ENCODE data around the gene ADIPOR2. TPM values are rescaled to one million over a fixed set of nuclear protein-coding genes. Genes with fewer than 3 reads are reported as not detected.

ADIPOR2 gene, protein sequence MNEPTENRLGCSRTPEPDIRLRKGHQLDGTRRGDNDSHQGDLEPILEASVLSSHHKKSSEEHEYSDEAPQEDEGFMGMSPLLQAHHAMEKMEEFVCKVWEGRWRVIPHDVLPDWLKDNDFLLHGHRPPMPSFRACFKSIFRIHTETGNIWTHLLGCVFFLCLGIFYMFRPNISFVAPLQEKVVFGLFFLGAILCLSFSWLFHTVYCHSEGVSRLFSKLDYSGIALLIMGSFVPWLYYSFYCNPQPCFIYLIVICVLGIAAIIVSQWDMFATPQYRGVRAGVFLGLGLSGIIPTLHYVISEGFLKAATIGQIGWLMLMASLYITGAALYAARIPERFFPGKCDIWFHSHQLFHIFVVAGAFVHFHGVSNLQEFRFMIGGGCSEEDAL
- total RNA-seq (2013) = 23.7 TPM
- polyA plus RNA-seq (10 to 100 TPM in 1 of 3 donors, 1 to 10 TPM in 2; 3.9 to 14.6 (median 6.2) TPM), polyA minus RNA-seq (9.3 and 14.2 TPM in 2 replicates), total RNA-seq (58.2 to 177 (median 108) reads per million in 11 experiments)

DNA sequence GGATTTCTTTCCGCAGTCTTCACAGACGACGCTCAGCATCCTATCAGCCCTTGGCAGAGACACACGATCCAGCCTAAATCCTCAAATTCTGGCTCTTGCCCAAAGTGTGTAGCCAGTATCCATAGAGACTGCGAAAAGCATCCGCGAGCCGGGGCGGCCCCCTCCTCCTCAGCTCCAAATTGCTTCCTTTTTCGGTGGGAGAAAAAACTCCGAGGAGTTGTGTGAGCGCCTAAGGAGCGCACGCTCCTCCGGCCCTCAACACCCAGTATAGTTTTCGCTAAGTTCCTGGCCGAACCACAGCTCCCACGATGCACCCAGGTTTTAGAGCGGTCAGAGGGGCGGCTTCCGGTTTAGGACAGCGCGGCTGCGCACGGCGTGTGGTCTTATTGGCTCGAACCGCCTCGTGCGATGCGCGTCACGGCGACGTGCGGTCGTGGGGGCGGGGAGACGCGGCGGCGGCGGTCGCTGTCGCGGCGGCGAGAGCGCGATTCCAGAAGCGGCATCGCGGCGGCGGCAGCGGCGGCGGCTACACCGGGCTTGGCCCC lies at the start of gene ADIPOR2:
Gene ADIPOR2, plus strand, starts transcription at position 493 of the 545 bp plus-strand sequence. CDS start 63,274 bp downstream, outside the sequence.
- Mint-ChIP-seq H3K9me3 (peaks cover 0 to 2% (median 0%) of the 10 kb centered on the region in 7 donors), H3K27ac (peak within 1 kb of the TSS; percentile 93 to 99 (median 98)), H3K36me3 (peaks cover 2 to 9% of the 10 kb centered on the region in 2 donors), H3K4me1 (peaks cover 40% of the 10 kb centered on the region), H3K4me3 (peak within 1 kb of the TSS; percentile 85 to 94), H3K27me3 (ENCODE audit: low read depth in 3 of 3) (peaks cover 0 to 2% (median 0%) of the 10 kb centered on the region in 3 donors)
- Histone ChIP-seq H3K27me3 (ENCODE audit: control insufficient read depth in 2 of 2, insufficient read depth in 2 of 2, low read length in 2 of 2) (no peaks in the 10 kb centered on the region), H3K4me2 (replicated peaks; ENCODE audit: extremely low read depth, low read length, poor library complexity, severe bottlenecking) (peak within 1 kb of the TSS; percentile 80), H3K27ac (ENCODE audit: low read depth in 1 of 2, low read length in 2 of 2) (peak within 1 kb of the TSS; percentile 83 to 93), H4K20me1 (ENCODE audit: insufficient read depth, low read length) (peaks cover 34% of the 10 kb centered on the region), H3K9ac (ENCODE audit: insufficient read depth, low read length, poor library complexity, severe bottlenecking) (peak within 1 kb of the TSS; percentile 89), H2AFZ (ENCODE audit: insufficient read depth, low read depth, low read length, poor library complexity, severe bottlenecking) (peak within 1 kb of the TSS; percentile 82), H3K4me1 (ENCODE audit: control insufficient read depth in 1 of 2, insufficient read depth in 2 of 2, low read length in 2 of 2) (peaks cover 28 to 39% of the 10 kb centered on the region in 2 donors), H3K36me3 (replicated peaks in 1 of 2; ENCODE audit: control insufficient read depth in 1 of 2, insufficient read depth in 2 of 2, low read length in 2 of 2) (no peaks in the 10 kb centered on the region), H3K9me3 (replicated peaks in 1 of 2; ENCODE audit: control insufficient read depth in 1 of 2, insufficient read depth in 1 of 2, low read length in 2 of 2) (no peaks in the 10 kb centered on the region), H3K79me2 (ENCODE audit: insufficient read depth, low read length) (peaks cover 47% of the 10 kb centered on the region), H3K4me3 (replicated peaks in 1 of 3; ENCODE audit: low read depth in 2 of 3, low read length in 3 of 3) (peak within 1 kb of the TSS; percentile 82 to 91 (median 91))
- WGBS (ENCODE audit: insufficient coverage) = 2% methylated on average over 39 of the region's 59 CpGs
- intact Hi-C loops (cut with micrococcal nuclease) = no loop called here
- peak; percentile 97 to 98 (median 97) for DNase-seq
- TF ChIP-seq CTCF (IDR thresholded peaks at IDR 0.05) = no peak

DNA sequence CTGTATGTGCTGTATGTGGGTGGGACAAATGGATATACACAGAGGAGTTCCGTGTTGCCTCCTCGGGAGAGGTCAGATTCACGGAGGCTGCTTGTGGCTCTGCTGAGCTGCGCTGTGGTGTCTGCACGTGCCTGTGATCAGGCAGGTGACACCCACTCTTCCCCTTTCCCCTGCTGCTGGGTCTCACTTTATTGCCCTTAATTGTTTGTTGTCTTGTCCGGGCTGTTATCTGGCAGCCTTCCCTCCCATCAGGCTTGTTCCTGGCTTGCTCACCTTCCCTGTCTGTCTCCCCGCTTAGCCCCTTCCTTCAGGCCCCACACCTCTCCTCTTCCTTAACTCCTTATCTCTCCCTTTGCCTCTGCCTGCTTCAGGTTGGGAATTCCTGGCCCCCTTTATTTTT lies 48.4 kb upstream of the ADIPOR2 start:
- H4K20me1 ChIP-seq (ENCODE audit: insufficient read depth, low read length) = no peaks in the 10 kb centered on the region
- DNase-seq = no peak
- Mint-ChIP-seq H3K27me3 (ENCODE audit: low read depth in 3 of 3) (peaks cover 0 to 2% (median 1%) of the 10 kb centered on the region in 3 donors), H3K4me3 (no peak overlapping the region), H3K27ac (no peak overlapping the region), H3K4me1 (peaks cover 28% of the 10 kb centered on the region), H3K36me3 (peaks cover 31 to 38% of the 10 kb centered on the region in 2 donors), H3K9me3 (peaks cover 0 to 2% (median 0%) of the 10 kb centered on the region in 7 donors)
- no peak overlapping the region for H3K4me3 ChIP-seq (replicated peaks in 1 of 3; ENCODE audit: low read depth in 2 of 3, low read length in 3 of 3)
- no peak for TF ChIP-seq CTCF (IDR thresholded peaks at IDR 0.05)
- intact Hi-C loops (cut with micrococcal nuclease) = no loop called here
- H3K4me2 ChIP-seq (replicated peaks; ENCODE audit: extremely low read depth, low read length, poor library complexity, severe bottlenecking) = no peak overlapping the region
- no peaks in the 10 kb centered on the region for H3K27me3 ChIP-seq (ENCODE audit: control insufficient read depth in 2 of 2, insufficient read depth in 2 of 2, low read length in 2 of 2)
- 89% methylated on average over 7 of the region's 7 CpGs for WGBS (ENCODE audit: insufficient coverage)
- peaks cover 15 to 23% of the 10 kb centered on the region in 2 donors for H3K4me1 ChIP-seq (ENCODE audit: control insufficient read depth in 1 of 2, insufficient read depth in 2 of 2, low read length in 2 of 2)
- no peak overlapping the region for H3K27ac ChIP-seq (ENCODE audit: low read depth in 1 of 2, low read length in 2 of 2)
- H3K79me2 ChIP-seq (ENCODE audit: insufficient read depth, low read length) = no peaks in the 10 kb centered on the region
- H3K9ac ChIP-seq (ENCODE audit: insufficient read depth, low read length, poor library complexity, severe bottlenecking) = no peak overlapping the region
- H3K36me3 ChIP-seq (replicated peaks in 1 of 2; ENCODE audit: control insufficient read depth in 1 of 2, insufficient read depth in 2 of 2, low read length in 2 of 2) = no peaks in the 10 kb centered on the region
- no peaks in the 10 kb centered on the region for H3K9me3 ChIP-seq (replicated peaks in 1 of 2; ENCODE audit: control insufficient read depth in 1 of 2, insufficient read depth in 1 of 2, low read length in 2 of 2)
- H2AFZ ChIP-seq (ENCODE audit: insufficient read depth, low read depth, low read length, poor library complexity, severe bottlenecking) = no peak overlapping the region
